ENCODE measurements around the gene CKS2.
A peak's percentile ranks its signal among the peaks of the same experiment; 100 is the strongest.
"Not testable (repeated sequence)": the region's sequence is repeated elsewhere in the genome, so short reads cannot be mapped to it uniquely, and the experiment has no call there.

Gene CKS2

GRCh38 chr9:89311346-89312221 lies 589 bp downstream of the CKS2 start:
- DNase-seq (ENCODE audit: low spot score): peak; percentile 45

- no peak for DNase-seq (ENCODE audit: low spot score)
These were observed 1.2 kb downstream of the CKS2 start for GRCh38 chr9:89312222-89312571.

- no peak for DNase-seq (ENCODE audit: low spot score)
These were observed 2.8 kb downstream of the CKS2 start for GRCh38 chr9:89313842-89314241.

- no peak for DNase-seq (ENCODE audit: low spot score)
These were observed 4.0 kb downstream of the CKS2 start for GRCh38 chr9:89314955-89315354.

- no peak for DNase-seq (ENCODE audit: low spot score)
These were observed 4.5 kb downstream of the CKS2 start for GRCh38 chr9:89315482-89315881.

GRCh38 chr9:89317282-89317681 lies 6.3 kb downstream of the CKS2 start:
- no peak for DNase-seq (ENCODE audit: low spot score)

GRCh38 chr9:89318123-89319014 lies 7.4 kb downstream of the CKS2 start, which contains the start of gene SECISBP2:
SECISBP2 (plus strand) TSS chr9:89318500; CDS start chr9:89318577, 77 bp downstream.
- DNase-seq (ENCODE audit: low spot score): peak; percentile 87

- DNase-seq (ENCODE audit: low spot score): no peak
These were observed 8.3 kb downstream of the CKS2 start for GRCh38 chr9:89319015-89319905.

- DNase-seq (ENCODE audit: low spot score): no peak
These were observed 12.4 kb downstream of the CKS2 start for GRCh38 chr9:89323390-89323789.

GRCh38 chr9:89325733-89326132 lies 14.7 kb downstream of the CKS2 start:
- DNase-seq (ENCODE audit: low spot score): no peak

- DNase-seq (ENCODE audit: low spot score): no peak
These were observed 17.1 kb downstream of the CKS2 start for GRCh38 chr9:89328064-89328463.

- no peak for DNase-seq (ENCODE audit: low spot score)
These were observed 18.9 kb downstream of the CKS2 start for GRCh38 chr9:89329917-89330316.

GRCh38 chr9:89330513-89330912 lies 19.5 kb downstream of the CKS2 start:
- DNase-seq (ENCODE audit: low spot score): no peak

- no peak for DNase-seq (ENCODE audit: low spot score)
These were observed 28.8 kb downstream of the CKS2 start for GRCh38 chr9:89339807-89340206.

- DNase-seq (ENCODE audit: low spot score): no peak
These were observed 29.3 kb downstream of the CKS2 start for GRCh38 chr9:89340332-89340731.

GRCh38 chr9:89342213-89342612 lies 31.2 kb downstream of the CKS2 start:
- DNase-seq (ENCODE audit: low spot score): no peak

- DNase-seq (ENCODE audit: low spot score): no peak
These were observed 32.0 kb downstream of the CKS2 start for GRCh38 chr9:89342948-89343347.

GRCh38 chr9:89343812-89344211 lies 32.8 kb downstream of the CKS2 start:
- not testable (repeated sequence) for DNase-seq (ENCODE audit: low spot score)

- DNase-seq (ENCODE audit: low spot score): no peak
These were observed 34.5 kb downstream of the CKS2 start for GRCh38 chr9:89345476-89345875.

GRCh38 chr9:89346696-89347095 lies 35.7 kb downstream of the CKS2 start:
- no peak for DNase-seq (ENCODE audit: low spot score)

- DNase-seq (ENCODE audit: low spot score): no peak
These were observed 36.7 kb downstream of the CKS2 start for GRCh38 chr9:89347651-89348050.

- DNase-seq (ENCODE audit: low spot score): no peak
These were observed 38.6 kb downstream of the CKS2 start for GRCh38 chr9:89349607-89350006.

Measured in iPS-NIHi11 (cell line).